SK-N-MC (cell line): ENCODE data around the gene NR1H4.

ENCODE experiments used
- EZH2 ChIP-seq: fragments of 200-600 bp; sonication (generic); IDR thresholded peaks from one replicate; pipeline ENCODE4 v1.6.1; 2017; ENCODE audit warnings: antibody characterized with exemption
- POLR2AphosphoS5 ChIP-seq: IDR thresholded peaks from 2 replicates; pipeline ENCODE4 v1.6.1; 2012; ENCODE audit warnings: mild to moderate bottlenecking, low read depth, low read length, borderline replicate concordance

GRCh38 chr12:100494538-100494937 lies 20.9 kb downstream of the NR1H4 start:
- no peak for TF ChIP-seq EZH2
- no peak for TF ChIP-seq POLR2AphosphoS5
